PC-3 (cell line): Measurements from ENCODE around the gene RGS13.

ENCODE experiments used
- EZH2 ChIP-seq: fragments of 300-600 bp; sonication (generic); IDR thresholded peaks from one replicate; pipeline ENCODE4 v1.6.1; 2017; ENCODE audit warnings: antibody characterized with exemption, mild to moderate bottlenecking, low read length; ENCODE audit not compliant: unreplicated experiment
- TF ChIP-seq, protein P1 (sequence below): fragments of 300-600 bp; sonication (generic); conservative IDR thresholded peaks from 2 replicates; pipeline ENCODE4 v1.5.1; 2017; ENCODE audit warnings: antibody characterized with exemption, low read depth, mild to moderate bottlenecking, low read length

DNA sequence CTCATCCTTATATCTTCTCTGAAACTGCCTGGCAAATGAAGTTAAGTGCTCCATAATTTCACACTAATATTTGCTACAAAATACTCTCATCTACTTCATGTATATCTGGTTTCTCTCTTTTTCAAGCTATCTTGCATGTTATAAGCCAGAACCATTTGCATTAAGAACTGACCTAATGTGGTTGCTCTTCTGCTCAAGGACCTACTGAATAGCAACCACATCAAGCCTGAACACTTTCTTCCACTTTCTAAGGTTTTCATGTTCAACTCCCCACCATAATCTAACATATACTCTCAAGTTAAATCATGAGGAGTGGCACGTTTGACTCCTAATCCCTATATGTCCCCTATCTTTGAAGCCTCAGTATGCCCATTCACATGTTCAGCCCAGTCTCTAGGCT, 33.2 kb upstream of the RGS13 start:
- TF ChIP-seq, protein P1, sequence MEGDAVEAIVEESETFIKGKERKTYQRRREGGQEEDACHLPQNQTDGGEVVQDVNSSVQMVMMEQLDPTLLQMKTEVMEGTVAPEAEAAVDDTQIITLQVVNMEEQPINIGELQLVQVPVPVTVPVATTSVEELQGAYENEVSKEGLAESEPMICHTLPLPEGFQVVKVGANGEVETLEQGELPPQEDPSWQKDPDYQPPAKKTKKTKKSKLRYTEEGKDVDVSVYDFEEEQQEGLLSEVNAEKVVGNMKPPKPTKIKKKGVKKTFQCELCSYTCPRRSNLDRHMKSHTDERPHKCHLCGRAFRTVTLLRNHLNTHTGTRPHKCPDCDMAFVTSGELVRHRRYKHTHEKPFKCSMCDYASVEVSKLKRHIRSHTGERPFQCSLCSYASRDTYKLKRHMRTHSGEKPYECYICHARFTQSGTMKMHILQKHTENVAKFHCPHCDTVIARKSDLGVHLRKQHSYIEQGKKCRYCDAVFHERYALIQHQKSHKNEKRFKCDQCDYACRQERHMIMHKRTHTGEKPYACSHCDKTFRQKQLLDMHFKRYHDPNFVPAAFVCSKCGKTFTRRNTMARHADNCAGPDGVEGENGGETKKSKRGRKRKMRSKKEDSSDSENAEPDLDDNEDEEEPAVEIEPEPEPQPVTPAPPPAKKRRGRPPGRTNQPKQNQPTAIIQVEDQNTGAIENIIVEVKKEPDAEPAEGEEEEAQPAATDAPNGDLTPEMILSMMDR, result no peak
- no peak for TF ChIP-seq EZH2
